HepG2 (cell line): ENCODE measurements around the gene UPK1A. TPM values are rescaled to one million over a fixed set of nuclear protein-coding genes. Genes with fewer than 3 reads are reported as not detected.

Source experiments
- EHMT2 ChIP-seq: fragments of 200-600 bp; sonication (generic); IDR thresholded peaks from 2 replicates; pipeline ENCODE4 v1.7.0; 2017; ENCODE audit warnings: antibody characterized with exemption, low read depth, low read length, borderline replicate concordance
- GFI1 ChIP-seq: sonication (generic); formaldehyde crosslinking; IDR thresholded peaks from 2 replicates; pipeline ENCODE4 v1.5.0; 2020; ENCODE audit warnings: missing genetic modification reagents, mild to moderate bottlenecking, borderline replicate concordance
- HNF4G ChIP-seq, 2 experiments: sonication (generic) in 1 of 2; formaldehyde crosslinking in 1 of 2; IDR thresholded peaks; 2 replicates each; pipeline versions ENCODE4 v1.4.0 to v1.6.1; 2011 to 2020; ENCODE audit warnings: borderline replicate concordance in 2 of 2, low read depth in 2 of 2, mild to moderate bottlenecking in 2 of 2, low read length in 1 of 2, missing genetic modification reagents in 1 of 2, moderate library complexity in 1 of 2
- MXI1 ChIP-seq: IDR thresholded peaks from 3 replicates; pipeline ENCODE4 v1.6.1; 2012; ENCODE audit warnings: low read depth, low read length, inconsistent platforms, borderline replicate concordance
- PCBP1 ChIP-seq: fragments of 200-400 bp; formaldehyde crosslinking; IDR thresholded peaks from 2 replicates; pipeline ENCODE4 v1.6.1; 2017; ENCODE audit warnings: mild to moderate bottlenecking, low read depth, low read length, borderline replicate concordance
- PHF8 ChIP-seq: sonication (generic); formaldehyde crosslinking; IDR thresholded peaks from 2 replicates; pipeline ENCODE4 v1.5.0; 2020; ENCODE audit warnings: missing genetic modification reagents
- RBAK ChIP-seq: sonication (generic); formaldehyde crosslinking; IDR thresholded peaks from 2 replicates; pipeline ENCODE4 v1.5.1; 2020; ENCODE audit warnings: mild to moderate bottlenecking, missing genetic modification reagents
- RNF2 ChIP-seq: fragments of 450-650 bp; conservative IDR thresholded peaks from 2 replicates; pipeline ENCODE4 v1.6.1; 2016; ENCODE audit warnings: low read depth
- SALL2 ChIP-seq: sonication (generic); formaldehyde crosslinking; IDR thresholded peaks from 2 replicates; pipeline ENCODE4 v1.8.1; 2023; ENCODE audit warnings: mild to moderate bottlenecking, missing genetic modification reagents, inconsistent platforms
- SKI ChIP-seq: fragments of 450-650 bp; IDR thresholded peaks from one replicate; pipeline ENCODE4 v1.6.1; 2018; ENCODE audit warnings: mild to moderate bottlenecking; ENCODE audit not compliant: partially characterized antibody
- SMC3 ChIP-seq: IDR thresholded peaks from 2 replicates; pipeline ENCODE4 v1.6.1; 2011; ENCODE audit warnings: low read length, improper control_type of control experiment
- SPEN ChIP-seq: sonication (generic); formaldehyde crosslinking; IDR thresholded peaks from 2 replicates; pipeline ENCODE4 v1.5.1; 2020; ENCODE audit warnings: low read depth, mild to moderate bottlenecking, missing genetic modification reagents
- TFAP4 ChIP-seq: sonication (generic); IDR thresholded peaks from 2 replicates; pipeline ENCODE4 v1.6.1; 2016; ENCODE audit warnings: low read depth, borderline replicate concordance
- XRCC5 ChIP-seq: fragments of 200-400 bp; formaldehyde crosslinking; optimal IDR thresholded peaks from 2 replicates; pipeline ENCODE3; 2017; ENCODE audit warnings: mild to moderate bottlenecking, low read length
- ZBTB10 ChIP-seq: sonication (generic); formaldehyde crosslinking; IDR thresholded peaks from 2 replicates; pipeline ENCODE4 v1.4.0; 2020; ENCODE audit warnings: missing genetic modification reagents, borderline replicate concordance
- ZNF263 ChIP-seq: sonication (generic); formaldehyde crosslinking; IDR thresholded peaks from 2 replicates; pipeline ENCODE4 v1.4.0; 2020; ENCODE audit warnings: missing genetic modification reagents
- ZNF468 ChIP-seq: sonication (generic); formaldehyde crosslinking; IDR thresholded peaks from 2 replicates; pipeline ENCODE4 v1.8.0; 2022; ENCODE audit warnings: mild to moderate bottlenecking, moderate library complexity, missing genetic modification reagents
- ZNF563 ChIP-seq: sonication (generic); formaldehyde crosslinking; IDR thresholded peaks from 2 replicates; pipeline ENCODE4 v1.8.0; 2022; ENCODE audit warnings: mild to moderate bottlenecking, moderate library complexity, missing genetic modification reagents
- ZNF713 ChIP-seq: sonication (generic); formaldehyde crosslinking; IDR thresholded peaks from 2 replicates; pipeline ENCODE4 v1.4.0; 2020; ENCODE audit warnings: mild to moderate bottlenecking, missing genetic modification reagents
- ZNF782 ChIP-seq: sonication (generic); formaldehyde crosslinking; IDR thresholded peaks from 2 replicates; pipeline ENCODE4 v1.4.0; 2020; ENCODE audit warnings: missing genetic modification reagents, mild to moderate bottlenecking, borderline replicate concordance
- polyA plus RNA-seq, 8 experiments: library from polyadenylated mRNA; depleted of rRNA in 3 of 8; stranded (reverse) in 7 of 8; unstranded in 1 of 8; fragments of >200 nt; fragmentation: Illumina TruSeq in 4 of 8; extraction: Trizol in 4 of 8; gene quantifications; 2 replicates each; pipeline versions ENCODE4 v1.2.1 to v1.2.3, GENCODE V29; 2011 to 2016; ENCODE audit warnings: low read depth in 4 of 8, missing spikeins in 1 of 8, mixed read lengths in 1 of 8; ENCODE audit not compliant: insufficient read depth in 1 of 8
- total RNA-seq, 5 experiments: library from RNA; depleted of rRNA; stranded (reverse); fragments of >200 nt; fragmentation: Illumina TruSeq; extraction: Trizol; gene quantifications; 2 replicates each; pipeline ENCODE4 v1.2.3, GENCODE V29; 2016; ENCODE audit warnings: low read depth in 1 of 5
- TF ChIP-seq, protein P1 (sequence below): IDR thresholded peaks from 2 replicates; pipeline ENCODE4 v1.6.1; 2016; ENCODE audit warnings: missing genetic modification reagents, missing compliant biosample characterization
- TF ChIP-seq, protein P2 (sequence below): sonication (generic); formaldehyde crosslinking; IDR thresholded peaks from 2 replicates; pipeline ENCODE4 v1.4.0; 2020; ENCODE audit warnings: missing genetic modification reagents

UPK1A gene
- total and polyA plus RNA-seq, 2 of the 13 experiments (the other 11 are each of a cell fraction or from before 2014, with no cell fraction given), result 2.9 TPM; not detected in 1

GRCh38 chr19:35644206-35644986 is 21.9 kb upstream of the UPK1A start (continued):
- TF ChIP-seq EHMT2, result no peak
- TF ChIP-seq, protein P1, sequence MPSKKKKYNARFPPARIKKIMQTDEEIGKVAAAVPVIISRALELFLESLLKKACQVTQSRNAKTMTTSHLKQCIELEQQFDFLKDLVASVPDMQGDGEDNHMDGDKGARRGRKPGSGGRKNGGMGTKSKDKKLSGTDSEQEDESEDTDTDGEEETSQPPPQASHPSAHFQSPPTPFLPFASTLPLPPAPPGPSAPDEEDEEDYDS, result no peak; the same call in none of the 2 replicates
- TF ChIP-seq SALL2 (CRISPR knock-in tag), result peak; percentile 52; the same call in 1 of the 2 replicates
- TF ChIP-seq, protein P2, sequence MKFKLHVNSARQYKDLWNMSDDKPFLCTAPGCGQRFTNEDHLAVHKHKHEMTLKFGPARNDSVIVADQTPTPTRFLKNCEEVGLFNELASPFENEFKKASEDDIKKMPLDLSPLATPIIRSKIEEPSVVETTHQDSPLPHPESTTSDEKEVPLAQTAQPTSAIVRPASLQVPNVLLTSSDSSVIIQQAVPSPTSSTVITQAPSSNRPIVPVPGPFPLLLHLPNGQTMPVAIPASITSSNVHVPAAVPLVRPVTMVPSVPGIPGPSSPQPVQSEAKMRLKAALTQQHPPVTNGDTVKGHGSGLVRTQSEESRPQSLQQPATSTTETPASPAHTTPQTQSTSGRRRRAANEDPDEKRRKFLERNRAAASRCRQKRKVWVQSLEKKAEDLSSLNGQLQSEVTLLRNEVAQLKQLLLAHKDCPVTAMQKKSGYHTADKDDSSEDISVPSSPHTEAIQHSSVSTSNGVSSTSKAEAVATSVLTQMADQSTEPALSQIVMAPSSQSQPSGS, result no peak
- TF ChIP-seq ZNF263 (CRISPR knock-in tag), result 0 out of 2 replicates have a peak, but pooled peaks have one; percentile 11
- TF ChIP-seq SMC3, result no peak
- TF ChIP-seq ZBTB10, result 0 out of 2 replicates have a peak, but pooled peaks have one; percentile 13
- TF ChIP-seq TFAP4, result peak; percentile 41; the same call in 1 of the 2 replicates
- TF ChIP-seq MXI1, result peak; percentile 46; the same call in 1 of the 3 replicates
- no peak for TF ChIP-seq GFI1 (CRISPR knock-in tag)
- TF ChIP-seq PHF8, result peak; percentile 58
- TF ChIP-seq ZNF713 (CRISPR knock-in tag), result no peak
- TF ChIP-seq ZNF782 (CRISPR knock-in tag), result peak; percentile 25; the same call in 1 of the 2 replicates
- TF ChIP-seq RBAK (CRISPR knock-in tag), result no peak
- TF ChIP-seq PCBP1, result peak; percentile 71; the same call in 1 of the 2 replicates
- no peak for TF ChIP-seq SPEN (CRISPR knock-in tag)
- peak; percentile 15 for TF ChIP-seq XRCC5
- no peak for TF ChIP-seq SKI
- no peak for TF ChIP-seq ZNF563
- no peak for TF ChIP-seq ZNF468
- peak; percentile 5; the same call in 1 of the 2 replicates for TF ChIP-seq HNF4G (IDR thresholded peaks at IDR 0.05; ENCODE audit: borderline replicate concordance, low read depth, low read length)
- 0 out of 2 replicates have a peak, but pooled peaks have one; percentile 14 for TF ChIP-seq HNF4G (CRISPR knock-in tag; IDR thresholded peaks at IDR 0.05; ENCODE audit: borderline replicate concordance, low read depth)
- peak; percentile 53; the same call in 1 of the 2 replicates for TF ChIP-seq RNF2
